CD4-positive, alpha-beta T cell treated with Interleukin-4 for 1 hour (primary cell): ENCODE data around the gene CCDC38.

Experiments
- DNase-seq, 2 donors: peaks; one replicate each; pipeline ENCODE4 v3.0.0-alpha.2; 2020 to 2022

The CCDC38 gene

DNA sequence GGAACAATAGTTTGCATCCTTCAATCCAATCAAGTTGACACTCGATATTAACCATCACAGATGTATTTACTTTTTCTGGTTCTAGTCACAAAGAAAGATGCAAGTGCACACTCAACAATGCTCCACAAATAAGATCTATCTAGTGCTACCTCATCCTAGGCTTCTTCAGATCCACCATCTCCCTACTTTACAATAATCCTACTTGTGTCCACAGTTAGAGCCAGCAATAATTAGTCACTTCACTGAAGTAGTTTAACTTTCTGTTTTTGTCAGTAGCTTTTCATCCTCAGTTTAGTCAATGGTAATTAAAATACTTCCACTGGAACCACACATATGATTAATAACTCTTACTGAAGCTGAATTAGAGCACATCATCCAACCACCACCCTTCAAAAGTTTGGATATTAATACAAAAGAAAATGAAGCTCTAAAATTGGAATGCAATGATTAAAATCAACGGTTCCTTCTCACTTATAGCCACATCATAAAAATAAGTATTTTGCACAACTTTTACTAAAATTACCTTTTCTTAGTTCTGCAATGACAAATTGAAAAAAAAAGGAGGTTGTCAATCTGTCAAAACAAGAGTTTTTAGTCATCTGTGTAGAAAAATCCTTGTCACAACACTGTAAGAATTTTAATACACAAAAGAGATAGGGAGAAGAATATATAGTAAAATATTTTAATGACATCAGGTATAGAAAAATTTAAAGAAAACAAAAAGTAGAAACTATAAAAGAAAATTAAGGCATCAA is 111.9 kb downstream of the CCDC38 start:
- DNase-seq: no peak

DNA sequence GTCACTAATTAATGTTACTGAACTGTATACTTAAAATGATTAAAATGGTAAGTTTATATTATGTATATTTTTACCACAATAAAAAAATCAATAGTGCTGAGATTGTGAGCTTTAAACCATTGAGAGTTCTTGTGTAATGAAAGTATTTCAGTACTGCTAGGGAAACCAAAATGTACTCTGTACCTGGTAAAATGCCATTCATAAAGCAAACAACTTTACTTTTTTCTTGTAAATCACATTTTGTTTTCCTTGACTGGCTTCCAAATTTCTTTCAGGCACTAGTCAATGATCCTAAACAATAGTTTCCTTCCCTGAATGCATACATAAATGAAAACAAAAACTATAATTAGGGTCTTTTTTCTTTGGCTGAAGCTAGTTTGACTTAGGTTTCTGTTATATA is 113.0 kb downstream of the CCDC38 start:
- DNase-seq: no peak

DNA sequence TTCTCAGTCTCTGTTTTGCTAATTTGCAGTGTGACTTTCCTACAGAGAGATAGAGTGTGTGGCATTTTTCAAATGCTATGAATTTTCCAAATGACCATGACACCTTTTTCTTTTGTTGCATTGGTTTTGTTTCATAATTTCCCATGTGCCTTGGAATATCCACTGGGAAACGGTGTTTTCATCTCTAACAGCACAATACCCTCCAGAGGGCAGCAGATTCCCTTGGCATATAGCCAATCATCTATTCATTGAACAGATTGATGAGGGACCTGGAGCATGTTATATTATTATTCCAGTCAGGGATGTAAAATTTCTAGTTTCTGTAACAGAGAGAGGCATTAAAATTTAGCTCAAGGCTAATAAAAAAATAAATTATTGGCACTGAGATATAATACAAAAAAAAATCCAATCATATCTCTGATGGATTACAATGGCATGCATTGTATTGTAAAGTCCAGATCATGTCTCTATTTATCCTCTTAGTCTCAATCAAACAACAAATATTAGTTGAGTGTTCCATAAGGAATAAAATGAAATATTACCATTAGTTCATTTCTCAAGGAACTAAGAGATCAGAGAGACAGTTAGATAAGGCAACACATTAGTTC is 122.2 kb downstream of the CCDC38 start:
- peak in 1 of 2 donors; percentile 19 for DNase-seq
